HG03575 (cell line): ENCODE data around the gene SLC1A4.

ENCODE experiments used
- ATAC-seq: cut with Tn5 transposase; IDR thresholded peaks from one replicate; pipeline ENCODE4 v1.9.1; 2021; ENCODE audit not compliant: unreplicated experiment, insufficient number of reproducible peaks, low FRiP score; ENCODE audit errors: extremely low read depth

The SLC1A4 gene

GRCh38 chr2:65061910-65062339, 72.7 kb downstream of the SLC1A4 start:
- ATAC-seq = no peak

GRCh38 chr2:65062843-65063825, 73.9 kb downstream of the SLC1A4 start:
- no peak for ATAC-seq

- peak; percentile 86 for ATAC-seq
Measured at GRCh38 chr2:65064728-65065552, 75.7 kb downstream of the SLC1A4 start.

GRCh38 chr2:65067806-65068553, 78.8 kb downstream of the SLC1A4 start:
- ATAC-seq = no peak

GRCh38 chr2:65069439-65069824, 80.2 kb downstream of the SLC1A4 start:
- ATAC-seq = no peak

GRCh38 chr2:65070172-65070830, 81.1 kb downstream of the SLC1A4 start:
- ATAC-seq = no peak

GRCh38 chr2:65070856-65071255, 81.7 kb downstream of the SLC1A4 start:
- ATAC-seq = no peak

GRCh38 chr2:65071499-65072180, 82.4 kb downstream of the SLC1A4 start:
- ATAC-seq = no peak

- ATAC-seq = no peak
Measured at GRCh38 chr2:65072181-65072970, 83.2 kb downstream of the SLC1A4 start.
